Measurements from ENCODE around the gene ATXN1. TPM values are rescaled to one million over a fixed set of nuclear protein-coding genes. Genes with fewer than 3 reads are reported as not detected.

ATXN1 gene
- total RNA-seq, 2 donors from 2014 or later: 121 to 135 TPM

- H3K4me3 Mint-ChIP-seq: peak overlapping the region; percentile 70
- H3K36me3 Mint-ChIP-seq (ENCODE audit: low read depth): peaks cover 5% of the 10 kb centered on the region
- ATAC-seq (peak; percentile 56), DNase-seq (no peak)
- peak overlapping the region; percentile 98 for H3K27ac Mint-ChIP-seq
- H3K4me1 Mint-ChIP-seq: peaks cover 45% of the 10 kb centered on the region
- H3K27me3 Mint-ChIP-seq: no peaks in the 10 kb centered on the region
- H3K9me3 ChIP-seq (ENCODE audit: control insufficient read depth, low read length, poor library complexity, severe bottlenecking): no peaks in the 10 kb centered on the region
These were observed 280.3 kb downstream of the ATXN1 start for GRCh38 chr6:16480763-16481560.

GRCh38 chr6:16477367-16478149 is 283.7 kb downstream of the ATXN1 start:
- DNase-seq (no peak), ATAC-seq (no peak)
- H3K4me3 Mint-ChIP-seq: no peak overlapping the region
- H3K36me3 Mint-ChIP-seq (ENCODE audit: low read depth): peaks cover 5% of the 10 kb centered on the region
- peak overlapping the region; percentile 95 for H3K27ac Mint-ChIP-seq
- no peaks in the 10 kb centered on the region for H3K27me3 Mint-ChIP-seq
- H3K4me1 Mint-ChIP-seq: peaks cover 45% of the 10 kb centered on the region
- H3K9me3 ChIP-seq (ENCODE audit: control insufficient read depth, low read length, poor library complexity, severe bottlenecking): no peaks in the 10 kb centered on the region

- Mint-ChIP-seq H3K27ac (peak overlapping the region; percentile 95), H3K4me3 (peak overlapping the region; percentile 50), H3K27me3 (no peaks in the 10 kb centered on the region), H3K36me3 (ENCODE audit: low read depth) (peaks cover 3% of the 10 kb centered on the region), H3K4me1 (peaks cover 44% of the 10 kb centered on the region)
- H3K9me3 ChIP-seq (ENCODE audit: control insufficient read depth, low read length, poor library complexity, severe bottlenecking): no peaks in the 10 kb centered on the region
- ATAC-seq (no peak), DNase-seq (no peak)
These were observed 284.4 kb downstream of the ATXN1 start for GRCh38 chr6:16476861-16477260.

- Mint-ChIP-seq H3K36me3 (ENCODE audit: low read depth) (peaks cover 6% of the 10 kb centered on the region), H3K4me3 (no peak overlapping the region), H3K27ac (peak overlapping the region; percentile 95), H3K27me3 (no peaks in the 10 kb centered on the region), H3K4me1 (peaks cover 40% of the 10 kb centered on the region)
- DNase-seq: no peak
- ATAC-seq: no peak
- H3K9me3 ChIP-seq (ENCODE audit: control insufficient read depth, low read length, poor library complexity, severe bottlenecking): no peaks in the 10 kb centered on the region
These were observed 285.8 kb downstream of the ATXN1 start for GRCh38 chr6:16475494-16475781.

DNA sequence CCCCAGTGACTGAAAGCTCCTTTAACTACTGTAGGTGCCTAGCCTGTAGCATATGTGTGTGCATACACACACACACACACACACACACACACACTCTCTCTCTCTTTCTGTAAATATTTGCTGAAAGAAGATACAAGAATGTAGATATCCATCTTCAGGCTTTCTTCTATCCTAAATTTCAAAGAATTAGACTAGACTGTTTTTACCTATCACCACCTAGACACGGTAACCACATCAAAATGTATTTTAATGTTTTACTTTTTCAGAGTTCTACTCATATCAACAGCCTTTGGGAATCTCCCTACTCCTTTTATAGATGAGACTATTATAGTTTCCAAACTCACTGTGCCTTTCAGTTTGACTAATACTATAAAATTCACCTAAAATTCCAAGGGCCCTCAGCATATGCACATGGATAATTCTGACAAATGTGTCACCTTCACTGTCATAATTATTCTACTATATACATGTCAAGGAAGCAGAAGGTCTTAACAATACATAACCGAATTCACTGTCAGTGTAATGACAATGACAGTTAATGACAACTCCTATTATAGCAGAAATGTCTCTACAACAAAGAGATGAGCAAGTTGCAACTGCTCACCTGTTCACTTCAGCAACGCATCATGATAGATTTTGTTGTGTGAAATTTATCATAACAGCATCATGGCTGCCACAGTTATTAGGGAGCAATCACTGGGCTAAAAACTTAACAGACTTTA is 286.3 kb downstream of the ATXN1 start:
- H3K4me3 Mint-ChIP-seq: peak overlapping the region; percentile 58
- no peaks in the 10 kb centered on the region for H3K27me3 Mint-ChIP-seq
- H3K36me3 Mint-ChIP-seq (ENCODE audit: low read depth): peaks cover 6% of the 10 kb centered on the region
- DNase-seq (no peak), ATAC-seq (peak; percentile 79)
- H3K4me1 Mint-ChIP-seq: peaks cover 37% of the 10 kb centered on the region
- peak overlapping the region; percentile 95 for H3K27ac Mint-ChIP-seq
- no peaks in the 10 kb centered on the region for H3K9me3 ChIP-seq (ENCODE audit: control insufficient read depth, low read length, poor library complexity, severe bottlenecking)

- no peaks in the 10 kb centered on the region for H3K9me3 ChIP-seq (ENCODE audit: control insufficient read depth, low read length, poor library complexity, severe bottlenecking)
- Mint-ChIP-seq H3K4me3 (peak overlapping the region; percentile 58), H3K27ac (peak overlapping the region; percentile 95), H3K36me3 (ENCODE audit: low read depth) (peaks cover 6% of the 10 kb centered on the region), H3K27me3 (no peaks in the 10 kb centered on the region), H3K4me1 (peaks cover 37% of the 10 kb centered on the region)
- no peak for DNase-seq
- peak; percentile 68 for ATAC-seq
These were observed 287.1 kb downstream of the ATXN1 start for GRCh38 chr6:16473908-16474771.

DNA sequence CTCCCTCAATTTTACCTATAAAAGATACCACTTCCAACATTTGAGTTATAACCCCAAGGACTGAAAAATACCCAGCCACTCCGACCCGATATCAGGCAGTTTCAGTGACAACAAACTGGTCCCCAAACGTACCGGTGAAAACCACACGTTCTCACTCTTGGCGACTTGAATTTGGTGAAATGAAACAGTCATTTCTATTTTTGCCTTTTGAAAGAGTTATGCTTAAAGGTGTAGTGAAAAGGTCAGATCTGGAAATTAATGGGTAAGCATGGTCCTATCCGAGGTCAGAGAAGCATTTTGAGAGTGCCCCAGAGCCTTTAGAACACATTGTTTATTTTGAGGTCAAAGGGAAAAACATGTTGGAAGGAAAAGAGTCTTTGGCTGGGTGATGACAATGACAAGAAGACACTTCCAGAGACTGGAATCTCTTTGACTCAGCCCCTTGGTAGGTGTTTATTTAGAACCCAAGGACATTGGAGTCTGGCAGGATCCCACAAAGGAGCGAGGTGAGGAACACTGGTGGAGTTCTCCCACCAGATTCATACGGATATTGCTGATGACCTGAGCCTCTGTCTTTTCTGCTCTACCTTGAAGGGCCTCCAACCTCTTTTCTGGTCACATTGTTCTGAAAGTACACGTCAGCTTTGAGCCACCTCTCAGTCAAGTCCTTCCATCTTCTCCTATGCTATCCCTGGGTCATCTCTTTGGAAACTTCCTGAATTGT is 287.9 kb downstream of the ATXN1 start:
- H3K27me3 Mint-ChIP-seq: no peaks in the 10 kb centered on the region
- peak overlapping the region; percentile 72 for H3K4me3 Mint-ChIP-seq
- peaks cover 41% of the 10 kb centered on the region for H3K4me1 Mint-ChIP-seq
- no peak for DNase-seq
- ATAC-seq: no peak
- no peaks in the 10 kb centered on the region for H3K9me3 ChIP-seq (ENCODE audit: control insufficient read depth, low read length, poor library complexity, severe bottlenecking)
- peaks cover 6% of the 10 kb centered on the region for H3K36me3 Mint-ChIP-seq (ENCODE audit: low read depth)
- peak overlapping the region; percentile 95 for H3K27ac Mint-ChIP-seq

DNA sequence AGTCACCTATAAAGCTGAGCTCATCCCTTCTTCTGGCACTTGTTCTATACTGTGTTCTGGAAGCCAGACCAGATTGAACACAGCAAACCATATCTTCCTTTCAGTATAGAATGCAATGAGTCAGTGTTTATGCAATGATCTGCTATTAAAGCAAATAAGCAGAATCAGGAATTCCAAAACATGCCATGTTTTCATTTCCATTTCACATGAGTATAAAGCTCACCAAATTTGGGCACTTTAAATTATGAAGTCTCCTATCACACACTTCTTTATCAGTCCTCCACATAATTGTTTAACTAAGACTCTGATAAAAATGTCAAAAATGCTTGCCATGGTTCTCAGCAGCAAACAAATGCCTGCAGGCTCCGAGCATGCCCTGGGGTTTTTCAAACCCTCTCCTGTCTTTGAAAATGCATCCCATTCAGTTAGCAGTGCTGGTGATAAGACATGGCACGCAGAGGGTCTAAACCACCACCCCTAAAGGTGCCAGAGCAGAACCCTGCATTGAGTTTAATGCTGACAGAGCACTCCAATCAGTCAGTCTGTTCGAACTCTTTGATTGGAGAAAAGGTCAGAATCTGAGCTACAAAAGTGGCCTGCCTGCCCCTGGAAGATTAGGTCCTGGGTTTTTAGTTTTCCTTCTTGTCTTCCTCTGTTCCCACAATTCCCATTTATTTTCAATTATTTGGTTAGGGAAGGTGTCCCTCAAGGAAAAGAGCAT is 288.8 kb downstream of the ATXN1 start:
- Mint-ChIP-seq H3K27me3 (no peaks in the 10 kb centered on the region), H3K4me1 (peaks cover 41% of the 10 kb centered on the region), H3K36me3 (ENCODE audit: low read depth) (peaks cover 6% of the 10 kb centered on the region), H3K4me3 (peak overlapping the region; percentile 72), H3K27ac (peak overlapping the region; percentile 95)
- DNase-seq: no peak
- ATAC-seq: no peak
- no peaks in the 10 kb centered on the region for H3K9me3 ChIP-seq (ENCODE audit: control insufficient read depth, low read length, poor library complexity, severe bottlenecking)

- peak overlapping the region; percentile 95 for H3K27ac Mint-ChIP-seq
- ATAC-seq (no peak), DNase-seq (no peak)
- H3K4me3 Mint-ChIP-seq: peak overlapping the region; percentile 46
- no peaks in the 10 kb centered on the region for H3K9me3 ChIP-seq (ENCODE audit: control insufficient read depth, low read length, poor library complexity, severe bottlenecking)
- no peaks in the 10 kb centered on the region for H3K27me3 Mint-ChIP-seq
- H3K4me1 Mint-ChIP-seq: peaks cover 44% of the 10 kb centered on the region
- H3K36me3 Mint-ChIP-seq (ENCODE audit: low read depth): peaks cover 6% of the 10 kb centered on the region
These were observed 289.4 kb downstream of the ATXN1 start for GRCh38 chr6:16471910-16472297.

DNA sequence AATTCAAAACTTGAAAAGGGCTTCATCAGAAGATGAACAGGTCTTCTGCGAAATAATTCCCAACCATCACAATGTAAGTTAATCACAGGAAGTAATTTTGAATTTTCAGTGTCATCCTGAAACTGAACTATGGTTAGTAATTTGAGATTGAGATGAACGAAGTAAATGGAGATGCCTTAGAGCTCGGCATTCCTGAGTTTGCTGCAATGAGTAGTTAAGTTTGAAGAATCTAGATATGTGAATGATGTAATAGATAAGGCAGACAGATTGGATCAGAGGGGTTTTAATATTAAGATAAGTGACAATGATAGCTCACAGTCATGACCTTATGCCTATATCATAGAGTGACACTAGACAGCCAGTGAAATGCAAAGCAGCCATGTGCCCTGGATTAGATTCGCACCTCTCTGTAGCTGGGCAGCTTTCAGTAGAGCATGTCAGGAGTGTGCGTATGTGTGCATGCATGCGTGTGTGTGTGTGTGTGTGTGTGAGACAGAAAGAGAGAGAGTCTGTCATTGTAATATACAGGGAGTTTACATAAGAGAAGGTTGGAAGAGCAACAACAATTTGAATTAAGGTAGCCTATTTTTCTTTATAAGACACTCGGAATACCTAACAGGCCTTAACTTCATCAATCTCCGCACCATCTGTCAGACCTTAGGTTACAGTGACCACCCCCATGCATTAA is 289.9 kb downstream of the ATXN1 start:
- H3K36me3 Mint-ChIP-seq (ENCODE audit: low read depth): peaks cover 6% of the 10 kb centered on the region
- peaks cover 42% of the 10 kb centered on the region for H3K4me1 Mint-ChIP-seq
- ATAC-seq: no peak
- peak overlapping the region; percentile 95 for H3K27ac Mint-ChIP-seq
- no peak for DNase-seq
- no peaks in the 10 kb centered on the region for H3K9me3 ChIP-seq (ENCODE audit: control insufficient read depth, low read length, poor library complexity, severe bottlenecking)
- H3K4me3 Mint-ChIP-seq: peak overlapping the region; percentile 46
- no peaks in the 10 kb centered on the region for H3K27me3 Mint-ChIP-seq

GRCh38 chr6:16470502-16471221 is 290.6 kb downstream of the ATXN1 start:
- peak overlapping the region; percentile 95 for H3K27ac Mint-ChIP-seq
- peak overlapping the region; percentile 46 for H3K4me3 Mint-ChIP-seq
- H3K4me1 Mint-ChIP-seq: peaks cover 42% of the 10 kb centered on the region

More at GRCh38 chr6:16470502-16471221, 290.6 kb downstream of the ATXN1 start:
- Mint-ChIP-seq H3K27me3 (no peaks in the 10 kb centered on the region), H3K36me3 (ENCODE audit: low read depth) (peaks cover 7% of the 10 kb centered on the region)
- H3K9me3 ChIP-seq (ENCODE audit: control insufficient read depth, low read length, poor library complexity, severe bottlenecking): no peaks in the 10 kb centered on the region
- ATAC-seq (no peak), DNase-seq (no peak)
